IMR-90 (cell line): Measurements from ENCODE around the gene YWHAG. TPM values are rescaled to one million over a fixed set of nuclear protein-coding genes. Genes with fewer than 3 reads are reported as not detected.
A peak's percentile ranks its signal among the peaks of the same experiment; 100 is the strongest.

Source experiments
- ATAC-seq: fragments of 200-7000 bp; cut with Tn5 transposase; 2 replicates; pipeline ENCODE4 v1.9.1; 2020; ENCODE audit warnings: low read depth, mild to moderate bottlenecking, moderate library complexity
- BruUV-seq: library from RNA; stranded (reverse); fragments of 400-500 nt; replicated peaks from 2 replicates; lab custom pipeline; 2021; lab: Mats Ljungman, UMichigan
- CTCF ChIA-PET: fragments of 300-600 bp; formaldehyde crosslinking; extraction: SDS; loops from one replicate; lab custom pipeline; 2021; ENCODE audit warnings: antibody characterized with exemption; lab: Yijun Ruan, JAX
- POLR2A ChIA-PET: fragments of 300-600 bp; sonication (Branson Sonifier 250); formaldehyde crosslinking; loops from one replicate; lab custom pipeline; 2022; ENCODE audit warnings: antibody characterized with exemption; ENCODE audit not compliant: unreplicated experiment; lab: Charles Lee
- DNase-seq: peaks from one replicate; pipeline ENCODE4 v3.0.0; 2013
- H2AFZ ChIP-seq: replicated peaks from 2 replicates; pipeline ENCODE3; 2013; ENCODE audit warnings: low read length, mild to moderate bottlenecking; ENCODE audit not compliant: poor library complexity
- H2AK5ac ChIP-seq: 2 replicates; pipeline ENCODE4 v1.6.1; 2013; ENCODE audit warnings: low read depth, low read length, inconsistent platforms
- H2AK9ac ChIP-seq: replicated peaks from 2 replicates; pipeline ENCODE3; 2013; ENCODE audit warnings: mild to moderate bottlenecking, low read depth, low read length, moderate library complexity; ENCODE audit not compliant: poor library complexity
- H2BK120ac ChIP-seq: 2 replicates; pipeline ENCODE4 v1.6.1; 2013; ENCODE audit warnings: low read depth, low read length, inconsistent platforms
- H2BK15ac ChIP-seq: 3 replicates; pipeline ENCODE4 v1.6.1; 2013; ENCODE audit warnings: low read depth, low read length, inconsistent platforms
- H2BK20ac ChIP-seq: 2 replicates; pipeline ENCODE4 v1.6.1; 2013; ENCODE audit warnings: low read depth, mild to moderate bottlenecking, inconsistent platforms, low read length, moderate library complexity
- H2BK5ac ChIP-seq: 2 replicates; pipeline ENCODE4 v1.6.1; 2013; ENCODE audit warnings: mild to moderate bottlenecking, low read depth, low read length, inconsistent platforms; ENCODE audit not compliant: poor library complexity, severe bottlenecking
- H3K14ac ChIP-seq: replicated peaks from 2 replicates; pipeline ENCODE4 v1.6.1; 2013; ENCODE audit warnings: low read depth, low read length, inconsistent platforms
- H3K18ac ChIP-seq: 2 replicates; pipeline ENCODE4 v1.6.1; 2013; ENCODE audit warnings: low read depth, low read length, control low read depth
- H3K23ac ChIP-seq: 2 replicates; pipeline ENCODE4 v1.6.1; 2013; ENCODE audit warnings: low read depth, low read length, inconsistent platforms
- H3K27ac ChIP-seq: 2 replicates; pipeline ENCODE4 v1.5.1; 2013; ENCODE audit warnings: mild to moderate bottlenecking, control low read depth, low read length; ENCODE audit not compliant: insufficient read depth
- H3K27me3 ChIP-seq: 2 replicates; pipeline ENCODE4 v1.6.1; 2013; ENCODE audit warnings: low read length; ENCODE audit not compliant: control insufficient read depth, insufficient read depth
- H3K36me3 ChIP-seq: 2 replicates; pipeline ENCODE4 v1.6.1; 2013; ENCODE audit warnings: low read length, mixed read lengths; ENCODE audit not compliant: control insufficient read depth, insufficient read depth
- H3K4ac ChIP-seq: 2 replicates; pipeline ENCODE4 v1.6.1; 2013; ENCODE audit warnings: low read depth, low read length, inconsistent platforms
- H3K4me1 ChIP-seq: 2 replicates; pipeline ENCODE4 v1.6.1; 2013; ENCODE audit warnings: low read length, mixed read lengths; ENCODE audit not compliant: control insufficient read depth, insufficient read depth
- H3K4me2 ChIP-seq: 2 replicates; pipeline ENCODE4 v1.6.1; 2013; ENCODE audit warnings: low read depth, mild to moderate bottlenecking, control low read depth, low read length, moderate library complexity
- H3K4me3 ChIP-seq: 2 replicates; pipeline ENCODE4 v1.5.1; 2013; ENCODE audit warnings: low read depth, mild to moderate bottlenecking, control low read depth, low read length, moderate library complexity; ENCODE audit not compliant: insufficient read depth
- H3K56ac ChIP-seq: 2 replicates; pipeline ENCODE4 v1.6.1; 2013; ENCODE audit warnings: low read length, inconsistent platforms; ENCODE audit not compliant: insufficient read depth; ENCODE audit errors: extremely low read depth
- H3K79me1 ChIP-seq, 2 experiments: 2 replicates each; pipeline ENCODE4 v1.6.1; 2013; ENCODE audit warnings: low read length in 2 of 2, inconsistent platforms in 1 of 2, low read depth in 1 of 2
- H3K9ac ChIP-seq: 2 replicates; pipeline ENCODE4 v1.6.1; 2013; ENCODE audit warnings: low read depth, low read length, control low read depth
- H3K9me1 ChIP-seq: 2 replicates; pipeline ENCODE4 v1.6.1; 2013; ENCODE audit warnings: low read length, inconsistent platforms; ENCODE audit not compliant: insufficient read depth
- H3K9me3 ChIP-seq: 2 replicates; pipeline ENCODE4 v1.6.1; 2013; ENCODE audit warnings: low read length; ENCODE audit not compliant: control insufficient read depth, insufficient read depth
- H4K20me1 ChIP-seq: 2 replicates; pipeline ENCODE4 v1.6.1; 2013; ENCODE audit warnings: low read length, inconsistent platforms; ENCODE audit not compliant: insufficient read depth
- H4K5ac ChIP-seq: 2 replicates; pipeline ENCODE4 v1.6.1; 2013; ENCODE audit warnings: mild to moderate bottlenecking, low read depth, low read length, control low read depth
- H4K8ac ChIP-seq, 2 experiments: 2 replicates each; pipeline ENCODE4 v1.6.1; 2013; ENCODE audit warnings: low read depth in 2 of 2, low read length in 2 of 2, control low read depth in 1 of 2, inconsistent platforms in 1 of 2
- H4K91ac ChIP-seq: 2 replicates; pipeline ENCODE4 v1.6.1; 2013; ENCODE audit warnings: low read depth, low read length, inconsistent platforms; ENCODE audit not compliant: insufficient read depth
- BHLHE40 ChIP-seq: fragments of 150-350 bp; IDR thresholded peaks from 2 replicates; pipeline ENCODE4 v1.6.1; 2016; ENCODE audit warnings: mild to moderate bottlenecking, low read depth, low read length
- FOS ChIP-seq: fragments of 150-350 bp; IDR thresholded peaks from 2 replicates; pipeline ENCODE4 v1.6.1; 2016; ENCODE audit warnings: low read depth, low read length
- MAFK ChIP-seq: IDR thresholded peaks from 2 replicates; pipeline ENCODE4 v1.6.1; 2012; ENCODE audit warnings: low read depth, low read length, improper control_type of control experiment
- MAZ ChIP-seq: IDR thresholded peaks from 2 replicates; pipeline ENCODE4 v1.6.1; 2012; ENCODE audit warnings: low read depth, mild to moderate bottlenecking, low read length, improper control_type of control experiment, moderate library complexity, borderline replicate concordance
- NFE2L2 ChIP-seq: fragments of 150-350 bp; IDR thresholded peaks from 2 replicates; pipeline ENCODE4 v1.6.1; 2016; ENCODE audit warnings: low read depth, mild to moderate bottlenecking, low read length
- WGBS, 2 experiments: methylation state at CpG; one replicate each; pipeline versions ENCODE4 v1.1.5 to v1.1.7; 2013; ENCODE audit warnings: missing lambda C conversion rate in 2 of 2; ENCODE audit not compliant: insufficient read length in 1 of 2; ENCODE audit errors: extremely low coverage in 2 of 2; 5-methylcytosine and 5-hydroxymethylcytosine counted together
- dilution Hi-C: fragments of 300-500 bp; cut with HindIII; formaldehyde crosslinking; loops from one replicate; pipeline ENCODE4 v1.14.3; 2018; ENCODE audit warnings: low sequenced_read_pairs; ENCODE audit not compliant: unreplicated experiment
- in situ Hi-C: fragments of 300-500 bp; cut with MboI; formaldehyde crosslinking; loops from 3 replicates; pipeline ENCODE4 v1.14.3; 2019; ENCODE audit warnings: low sequenced_read_pairs, inconsistent platforms, mixed read lengths
- intact Hi-C: fragments of 100-400 bp; cut with micrococcal nuclease; formaldehyde crosslinking; loops from 2 replicates; pipeline ENCODE4 v1.10.0; 2022
- polyA plus RNA-seq, 3 experiments: library from polyadenylated mRNA; depleted of rRNA; stranded (reverse); fragments of >200 nt; gene quantifications; 2 replicates each; pipeline ENCODE4 v1.2.3, GENCODE V29; 2012; ENCODE audit warnings: low replicate concordance in 1 of 3
- total RNA-seq: library from RNA; depleted of rRNA; stranded (reverse); fragments of >200 nt; gene quantifications from 2 replicates; pipeline ENCODE4 v1.2.3, GENCODE V29; 2012
- TF ChIP-seq, protein P1 (sequence below): fragments of 150-350 bp; IDR thresholded peaks from 2 replicates; pipeline ENCODE4 v1.6.1; 2016; ENCODE audit warnings: low read depth, mild to moderate bottlenecking, low read length, moderate library complexity, borderline replicate concordance

YWHAG gene
- total and polyA plus RNA-seq, 2 of the 4 experiments (the other 2 are of a cell fraction) = 40.1 to 64.9 TPM

GRCh38 chr7:76372984-76373833, 14.4 kb upstream of the YWHAG start:
- dilution Hi-C loops = no loop called here
- ChIA-PET CTCF (no interaction called here), POLR2A (no interaction called here)
- Histone ChIP-seq H3K9me1 (peaks cover 19% of the 10 kb centered on the region; the same call in 1 of the 2 replicates), H3K9me3 (no peaks in the 10 kb centered on the region), H3K4ac (peak overlapping the region; percentile 98), H3K9ac (no peak overlapping the region), H2AK9ac (peak overlapping the region; percentile 89), H2AK5ac (peak overlapping the region; percentile 97), H3K79me1 (peaks cover 0 to 4% of the 10 kb centered on the region in 2 experiments; a peak in 1 of 4 replicates), H2BK120ac (peak overlapping the region; percentile 98), H3K36me3 (no peaks in the 10 kb centered on the region), H4K8ac (peak overlapping the region; percentile 34 to 95; a peak in 3 of 4 replicates), H4K20me1 (no peaks in the 10 kb centered on the region), H4K5ac (peak overlapping the region; percentile 87; the same call in 1 of the 2 replicates), H3K4me1 (peaks cover 3% of the 10 kb centered on the region), H3K4me2 (no peak overlapping the region), H3K23ac (peak overlapping the region; percentile 51; the same call in 1 of the 2 replicates), H3K4me3 (no peak overlapping the region), H2BK5ac (peak overlapping the region; percentile 71), H2BK15ac (peak overlapping the region; percentile 74; the same call in 1 of the 3 replicates), H3K18ac (peak overlapping the region; percentile 73), H3K14ac (peak overlapping the region; percentile 93), H3K27ac (peak overlapping the region; percentile 10; the same call in 1 of the 2 replicates), H2BK20ac (peak overlapping the region; percentile 97), H3K56ac (no peak overlapping the region), H4K91ac (peak overlapping the region; percentile 94), H2AFZ (peak overlapping the region; percentile 83), H3K27me3 (no peaks in the 10 kb centered on the region)
- WGBS, 2 experiments = 70% methylated on average over 8 of the region's 9 CpGs; no CpG with 5 or more reads in 1 of the 2 experiments
- no TSS peak for BruUV-seq
- peak; percentile 83 for DNase-seq
- TF ChIP-seq NFE2L2 (peak; percentile 94), MAFK (peak; percentile 48; the same call in 1 of the 2 replicates), BHLHE40 (no peak), MAZ (peak; percentile 37; the same call in 1 of the 2 replicates), FOS (peak; percentile 66)
- TF ChIP-seq, protein P1, sequence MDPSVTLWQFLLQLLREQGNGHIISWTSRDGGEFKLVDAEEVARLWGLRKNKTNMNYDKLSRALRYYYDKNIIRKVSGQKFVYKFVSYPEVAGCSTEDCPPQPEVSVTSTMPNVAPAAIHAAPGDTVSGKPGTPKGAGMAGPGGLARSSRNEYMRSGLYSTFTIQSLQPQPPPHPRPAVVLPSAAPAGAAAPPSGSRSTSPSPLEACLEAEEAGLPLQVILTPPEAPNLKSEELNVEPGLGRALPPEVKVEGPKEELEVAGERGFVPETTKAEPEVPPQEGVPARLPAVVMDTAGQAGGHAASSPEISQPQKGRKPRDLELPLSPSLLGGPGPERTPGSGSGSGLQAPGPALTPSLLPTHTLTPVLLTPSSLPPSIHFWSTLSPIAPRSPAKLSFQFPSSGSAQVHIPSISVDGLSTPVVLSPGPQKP = no peak
- intact Hi-C loops = no loop called here
- ATAC-seq = peak; percentile 95
- in situ Hi-C loops = no loop called here
